IPS-20b (cell line): ENCODE results near the gene UBN1.

ENCODE experiments used
- H3K27ac ChIP-seq: one replicate; pipeline ENCODE4 v1.5.1; 2013; ENCODE audit warnings: low read length
- H3K27me3 ChIP-seq: 2 replicates; pipeline ENCODE4 v1.6.1; 2013; ENCODE audit warnings: mild to moderate bottlenecking, low read length, inconsistent platforms; ENCODE audit not compliant: insufficient read depth
- H3K36me3 ChIP-seq: 2 replicates; pipeline ENCODE4 v1.6.1; 2013; ENCODE audit warnings: low read depth, mild to moderate bottlenecking, inconsistent platforms, low read length, moderate library complexity; ENCODE audit not compliant: insufficient read depth
- H3K4me1 ChIP-seq: 2 replicates; pipeline ENCODE4 v1.6.1; 2013; ENCODE audit warnings: mild to moderate bottlenecking, control low read depth, inconsistent platforms, low read length, moderate library complexity; ENCODE audit not compliant: insufficient read depth
- H3K4me3 ChIP-seq: 2 replicates; pipeline ENCODE4 v1.5.1; 2013; ENCODE audit warnings: mild to moderate bottlenecking, low read length, inconsistent platforms
- H3K9ac ChIP-seq: 2 replicates; pipeline ENCODE4 v1.6.1; 2013; ENCODE audit warnings: low read depth, mild to moderate bottlenecking, inconsistent platforms, low read length, moderate library complexity
- H3K9me3 ChIP-seq: 2 replicates; pipeline ENCODE4 v1.6.1; 2013; ENCODE audit warnings: mild to moderate bottlenecking, low read depth, low read length, inconsistent platforms; ENCODE audit not compliant: insufficient read depth

The UBN1 gene

DNA sequence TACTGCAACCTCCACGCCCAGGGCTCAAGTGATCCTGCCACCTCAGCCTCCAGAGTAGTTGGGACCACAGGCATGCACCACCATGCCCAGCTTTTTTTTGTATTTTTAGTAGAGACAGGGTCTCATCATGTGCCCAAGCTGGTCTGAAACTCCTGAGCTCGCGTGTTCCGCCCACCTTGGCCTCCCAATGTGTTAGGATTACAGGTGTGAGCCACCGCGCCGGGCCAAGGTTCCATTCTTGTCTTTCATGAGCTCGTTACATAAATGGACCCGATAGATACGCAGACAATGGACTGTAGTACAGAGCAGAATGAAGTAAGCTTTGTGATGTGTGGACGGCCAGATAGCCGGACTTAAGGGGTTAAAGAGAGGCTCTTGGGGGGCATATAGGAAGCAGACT, 19.3 kb downstream of the UBN1 start:
- H3K4me1 ChIP-seq, result no peaks in the 10 kb centered on the region
- H3K36me3 ChIP-seq, result peaks cover 62% of the 10 kb centered on the region
- no peak overlapping the region for H3K27ac ChIP-seq
- H3K9ac ChIP-seq, result no peak overlapping the region
- H3K4me3 ChIP-seq, result no peak overlapping the region
- no peaks in the 10 kb centered on the region for H3K9me3 ChIP-seq
- no peaks in the 10 kb centered on the region for H3K27me3 ChIP-seq

DNA sequence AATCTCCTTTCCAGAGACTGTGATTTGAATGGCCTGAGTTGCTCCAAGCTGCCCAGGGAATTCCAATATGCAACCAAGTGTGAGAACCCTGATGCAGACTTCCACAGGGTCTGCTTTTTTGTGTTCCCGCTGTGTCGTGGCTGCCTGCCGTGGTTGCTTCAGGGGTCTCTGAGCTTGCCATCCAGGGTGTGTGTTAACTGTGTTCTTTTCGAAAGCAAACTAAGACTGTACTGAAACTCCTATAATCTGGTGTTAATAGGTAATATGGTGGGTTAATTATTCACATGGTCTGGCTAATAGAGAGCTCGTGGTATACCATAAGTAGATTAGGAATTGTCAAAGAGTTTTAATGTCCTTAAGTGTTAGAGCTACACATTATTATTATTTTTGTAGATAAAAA, 20.7 kb downstream of the UBN1 start:
- H3K9ac ChIP-seq, result no peak overlapping the region
- H3K4me1 ChIP-seq, result no peaks in the 10 kb centered on the region
- peaks cover 59% of the 10 kb centered on the region for H3K36me3 ChIP-seq
- H3K27me3 ChIP-seq, result no peaks in the 10 kb centered on the region
- no peak overlapping the region for H3K27ac ChIP-seq
- H3K9me3 ChIP-seq, result no peaks in the 10 kb centered on the region
- H3K4me3 ChIP-seq, result no peak overlapping the region

DNA sequence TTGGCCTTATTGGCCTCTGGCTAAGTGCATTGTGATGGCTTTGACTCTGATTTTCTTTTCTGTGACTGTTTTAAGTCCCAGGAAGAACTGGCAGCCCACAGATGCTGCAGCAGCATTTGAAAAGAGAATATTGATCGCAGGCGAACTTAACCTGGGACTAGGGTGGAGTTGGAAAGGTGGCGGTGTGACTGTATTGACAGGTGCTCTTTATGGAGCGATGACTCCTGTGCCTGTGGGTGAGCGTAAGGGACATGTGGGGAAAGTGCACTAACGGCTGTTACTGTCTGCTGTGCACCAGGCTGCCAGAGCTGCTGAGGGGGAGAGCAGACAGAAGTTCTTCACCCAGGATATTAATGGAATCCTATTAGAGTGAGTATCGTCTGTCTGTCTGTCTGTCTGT, 21.3 kb downstream of the UBN1 start:
- H3K36me3 ChIP-seq, result peaks cover 59% of the 10 kb centered on the region

DNA sequence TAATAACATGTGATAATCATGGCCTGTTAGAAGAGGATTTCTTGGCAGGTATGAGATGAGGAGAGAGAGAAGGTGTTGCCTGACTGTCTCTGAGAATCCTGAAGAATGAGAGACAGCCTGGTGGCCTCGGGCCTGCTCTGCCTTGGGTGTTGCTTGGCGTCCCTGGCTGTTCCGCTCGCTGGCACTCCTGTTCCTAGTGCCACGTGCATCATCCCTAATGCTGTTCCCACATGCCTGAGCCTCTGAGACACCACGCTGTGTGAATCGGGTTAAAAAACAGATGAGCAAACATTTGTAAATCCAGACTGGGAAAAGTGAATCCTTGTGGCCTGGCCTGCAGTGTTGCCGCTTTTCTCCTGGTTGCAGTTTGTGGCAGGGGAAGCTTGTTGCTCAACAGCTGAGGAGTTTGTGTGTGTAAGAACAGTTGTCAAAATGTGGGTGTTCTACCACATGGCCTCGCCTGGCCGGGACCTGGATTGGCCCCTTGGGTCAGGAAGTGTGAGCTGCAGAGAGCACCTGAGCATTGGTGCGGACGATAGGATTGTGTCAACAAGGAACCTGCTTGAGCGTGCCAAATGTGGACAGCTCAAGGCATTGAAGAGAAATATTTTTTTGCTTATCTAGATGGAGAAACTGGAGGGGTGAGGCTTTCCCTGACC, 22.0 kb downstream of the UBN1 start:
- H3K27ac ChIP-seq, result no peak overlapping the region
- no peak overlapping the region for H3K9ac ChIP-seq
- no peak overlapping the region for H3K4me3 ChIP-seq
- no peaks in the 10 kb centered on the region for H3K27me3 ChIP-seq
- H3K36me3 ChIP-seq, result peaks cover 61% of the 10 kb centered on the region
- H3K9me3 ChIP-seq, result no peaks in the 10 kb centered on the region
- no peaks in the 10 kb centered on the region for H3K4me1 ChIP-seq

More for the DNA sequence above, 21.3 kb downstream of the UBN1 start:
- no peak overlapping the region for H3K27ac ChIP-seq
- H3K9me3 ChIP-seq, result no peaks in the 10 kb centered on the region
- H3K9ac ChIP-seq, result no peak overlapping the region
- H3K4me1 ChIP-seq, result no peaks in the 10 kb centered on the region
- no peak overlapping the region for H3K4me3 ChIP-seq
- H3K27me3 ChIP-seq, result no peaks in the 10 kb centered on the region

DNA sequence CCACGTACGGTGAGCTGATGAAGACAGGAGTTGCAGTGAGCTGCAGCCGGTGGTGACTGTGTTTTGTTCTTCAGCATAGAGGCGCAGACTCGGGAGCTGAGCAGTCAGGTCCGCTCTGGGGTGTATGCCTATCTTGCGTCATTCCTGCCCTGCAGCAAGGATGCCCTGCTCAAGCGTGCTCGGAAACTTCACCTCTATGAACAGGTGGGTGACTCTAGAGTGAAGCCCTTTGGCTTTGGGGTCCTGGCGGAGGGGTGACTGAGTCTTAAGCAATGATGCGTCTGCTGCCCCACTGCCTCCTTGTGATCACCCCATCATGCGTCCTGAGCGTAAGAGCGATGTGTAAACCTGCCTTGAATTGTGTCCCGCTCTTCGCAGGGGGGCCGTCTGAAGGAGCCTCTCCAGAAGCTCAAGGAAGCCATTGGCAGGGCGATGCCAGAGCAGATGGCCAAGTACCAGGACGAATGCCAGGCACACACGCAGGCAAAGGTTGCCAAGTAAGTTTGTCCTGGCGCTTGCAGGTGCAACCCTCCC, 22.9 kb downstream of the UBN1 start:
- Histone ChIP-seq H3K9me3 (no peaks in the 10 kb centered on the region), H3K9ac (no peak overlapping the region), H3K4me1 (no peaks in the 10 kb centered on the region), H3K36me3 (peaks cover 65% of the 10 kb centered on the region), H3K27ac (no peak overlapping the region), H3K27me3 (no peaks in the 10 kb centered on the region), H3K4me3 (no peak overlapping the region)

DNA sequence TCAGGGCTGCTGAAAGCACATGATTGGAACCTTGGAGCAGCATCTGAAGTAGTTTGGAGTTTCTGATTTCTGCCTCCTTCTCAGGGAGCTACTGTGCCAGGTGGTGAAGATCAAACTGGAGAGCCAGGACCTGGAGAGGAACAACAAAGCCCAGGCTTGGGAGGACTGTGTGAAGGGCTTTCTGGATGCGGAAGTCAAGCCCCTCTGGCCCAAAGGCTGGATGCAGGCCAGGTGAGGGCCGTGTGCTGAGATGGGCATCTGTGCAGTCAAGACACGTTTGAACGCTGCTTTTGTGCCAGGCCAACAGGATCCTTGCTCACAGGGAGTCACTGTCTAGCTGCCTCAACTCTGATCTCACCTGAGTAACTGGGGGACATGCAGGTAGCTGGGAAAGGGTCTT, 23.8 kb downstream of the UBN1 start:
- Histone ChIP-seq H3K27me3 (no peaks in the 10 kb centered on the region), H3K9me3 (no peaks in the 10 kb centered on the region), H3K27ac (no peak overlapping the region), H3K9ac (no peak overlapping the region), H3K4me1 (no peaks in the 10 kb centered on the region), H3K36me3 (peaks cover 73% of the 10 kb centered on the region), H3K4me3 (no peak overlapping the region)

DNA sequence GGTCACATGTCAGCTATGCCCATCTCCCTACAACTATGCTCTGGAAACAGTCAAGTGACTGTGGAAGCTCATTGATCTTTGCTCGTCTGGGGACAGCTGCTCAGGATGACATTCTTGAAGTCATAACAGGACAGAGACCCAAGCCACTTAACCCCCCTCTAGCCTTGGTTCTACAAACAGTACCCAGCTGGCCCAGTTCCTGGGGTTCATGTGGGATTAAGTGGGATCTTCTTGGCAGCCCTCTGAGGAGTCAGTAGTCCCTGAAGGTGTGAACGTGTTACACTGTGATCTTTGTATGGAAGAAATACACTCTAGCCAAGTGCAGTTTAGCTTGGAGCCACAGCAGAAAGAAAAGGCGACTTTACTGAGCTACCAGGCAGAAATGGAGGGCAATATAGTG, 25.8 kb downstream of the UBN1 start:
- Histone ChIP-seq H3K4me3 (no peak overlapping the region), H3K27me3 (no peaks in the 10 kb centered on the region), H3K9ac (no peak overlapping the region), H3K9me3 (no peaks in the 10 kb centered on the region), H3K36me3 (peaks cover 93% of the 10 kb centered on the region), H3K27ac (no peak overlapping the region), H3K4me1 (no peaks in the 10 kb centered on the region)

DNA sequence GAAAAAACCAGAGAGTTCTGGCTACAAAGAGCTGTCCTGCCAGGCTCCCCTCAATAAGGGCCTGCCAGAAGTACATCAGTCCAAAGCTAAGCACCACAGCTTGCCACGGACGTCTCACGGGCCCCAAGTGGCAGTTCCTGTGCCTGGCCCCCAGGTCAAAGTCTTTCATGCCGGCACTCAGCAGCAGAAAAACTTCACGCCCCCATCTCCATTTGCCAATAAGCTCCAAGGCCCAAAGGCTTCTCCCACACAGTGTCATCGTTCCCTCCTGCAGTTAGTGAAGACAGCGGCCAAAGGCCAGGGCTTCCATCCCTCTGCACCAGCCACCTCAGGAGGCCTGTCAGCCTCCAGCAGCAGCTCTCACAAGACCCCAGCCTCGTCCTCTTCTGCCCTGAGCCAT, 27.4 kb downstream of the UBN1 start:
- no peaks in the 10 kb centered on the region for H3K4me1 ChIP-seq
- peaks cover 96% of the 10 kb centered on the region for H3K36me3 ChIP-seq
- H3K4me3 ChIP-seq, result no peak overlapping the region
- H3K9me3 ChIP-seq, result no peaks in the 10 kb centered on the region
- H3K27me3 ChIP-seq, result no peaks in the 10 kb centered on the region
- H3K9ac ChIP-seq, result no peak overlapping the region
- no peak overlapping the region for H3K27ac ChIP-seq

DNA sequence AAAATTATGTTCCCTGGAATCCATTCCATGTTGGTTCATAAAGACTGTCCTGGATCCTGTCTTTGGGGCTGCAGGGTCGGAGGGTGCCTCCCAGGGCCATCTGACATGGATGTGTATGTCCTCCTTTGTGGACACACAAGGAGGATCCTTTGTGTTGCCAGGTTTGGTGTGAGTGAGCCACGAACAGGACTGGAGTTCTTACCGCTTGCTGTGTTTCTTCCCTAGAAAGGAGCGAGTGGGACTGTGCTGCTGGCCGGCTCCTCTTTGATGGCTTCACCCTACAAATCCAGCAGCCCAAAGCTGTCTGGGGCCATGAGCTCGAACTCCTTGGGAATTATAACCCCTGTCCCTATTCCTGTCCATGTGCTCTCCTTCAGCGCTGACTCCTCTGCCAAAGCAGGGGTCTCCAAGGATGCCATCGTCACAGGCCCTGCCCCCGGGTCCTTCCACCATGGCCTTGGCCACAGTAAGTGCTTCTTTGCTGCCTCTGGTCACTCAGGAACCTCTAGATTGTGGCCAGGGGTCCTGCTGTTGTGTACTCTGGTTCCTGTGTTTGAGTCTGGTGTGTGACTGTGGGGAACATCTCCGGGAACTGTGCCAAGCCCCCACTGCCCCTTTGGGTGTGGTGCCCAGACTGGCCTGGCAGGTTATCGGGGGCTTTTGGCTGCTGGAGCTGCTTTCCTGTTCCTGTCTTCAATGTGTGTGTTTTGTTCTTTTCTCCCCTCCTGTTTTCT, 29.5 kb downstream of the UBN1 start:
- no peaks in the 10 kb centered on the region for H3K9me3 ChIP-seq
- no peaks in the 10 kb centered on the region for H3K4me1 ChIP-seq
- peaks cover 97% of the 10 kb centered on the region for H3K36me3 ChIP-seq
- H3K4me3 ChIP-seq, result no peak overlapping the region
- H3K27ac ChIP-seq, result no peak overlapping the region
- H3K27me3 ChIP-seq, result no peaks in the 10 kb centered on the region
- H3K9ac ChIP-seq, result no peak overlapping the region

DNA sequence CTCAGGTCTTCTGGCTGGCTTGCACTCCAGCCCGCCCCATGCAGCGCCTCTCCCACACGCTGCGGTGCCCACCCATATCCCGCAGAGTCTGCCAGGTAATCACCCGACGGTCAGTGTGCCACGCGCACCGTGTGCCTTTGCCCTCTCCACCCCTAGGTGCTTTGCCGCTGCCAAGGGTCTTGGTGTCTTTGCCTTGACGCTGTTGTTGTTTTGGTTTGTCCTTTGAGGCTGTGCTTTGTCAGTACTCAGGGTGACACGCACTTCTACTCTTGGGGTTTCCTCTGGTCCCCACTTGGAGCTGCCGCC, 30.1 kb downstream of the UBN1 start:
- Histone ChIP-seq H3K9ac (no peak overlapping the region), H3K27me3 (no peaks in the 10 kb centered on the region), H3K36me3 (peaks cover 98% of the 10 kb centered on the region)

DNA sequence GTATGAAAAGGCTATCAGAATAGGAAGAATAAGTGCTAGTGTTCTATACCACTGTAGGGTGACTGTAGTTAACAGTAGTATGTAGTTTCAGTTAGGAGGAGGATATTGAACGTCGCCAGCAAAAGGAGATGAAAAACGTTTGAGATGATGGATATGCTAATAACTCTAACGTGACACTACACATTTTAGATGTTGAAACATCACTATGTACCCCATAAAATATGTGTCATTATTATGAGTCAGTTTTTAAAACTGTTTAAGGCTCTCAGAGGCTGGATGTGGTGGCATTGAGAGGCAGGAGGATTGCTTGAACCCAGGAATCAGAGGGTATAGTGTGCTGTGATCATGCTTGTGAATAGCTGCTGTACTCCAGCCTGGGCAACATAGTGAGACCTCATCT, 31.8 kb downstream of the UBN1 start:
- no peak overlapping the region for H3K27ac ChIP-seq
- no peak overlapping the region for H3K4me3 ChIP-seq
- peaks cover 99% of the 10 kb centered on the region for H3K36me3 ChIP-seq

More for the DNA sequence above, 30.1 kb downstream of the UBN1 start:
- no peak overlapping the region for H3K27ac ChIP-seq
- H3K4me1 ChIP-seq, result no peaks in the 10 kb centered on the region
- H3K4me3 ChIP-seq, result no peak overlapping the region
- H3K9me3 ChIP-seq, result no peaks in the 10 kb centered on the region

DNA sequence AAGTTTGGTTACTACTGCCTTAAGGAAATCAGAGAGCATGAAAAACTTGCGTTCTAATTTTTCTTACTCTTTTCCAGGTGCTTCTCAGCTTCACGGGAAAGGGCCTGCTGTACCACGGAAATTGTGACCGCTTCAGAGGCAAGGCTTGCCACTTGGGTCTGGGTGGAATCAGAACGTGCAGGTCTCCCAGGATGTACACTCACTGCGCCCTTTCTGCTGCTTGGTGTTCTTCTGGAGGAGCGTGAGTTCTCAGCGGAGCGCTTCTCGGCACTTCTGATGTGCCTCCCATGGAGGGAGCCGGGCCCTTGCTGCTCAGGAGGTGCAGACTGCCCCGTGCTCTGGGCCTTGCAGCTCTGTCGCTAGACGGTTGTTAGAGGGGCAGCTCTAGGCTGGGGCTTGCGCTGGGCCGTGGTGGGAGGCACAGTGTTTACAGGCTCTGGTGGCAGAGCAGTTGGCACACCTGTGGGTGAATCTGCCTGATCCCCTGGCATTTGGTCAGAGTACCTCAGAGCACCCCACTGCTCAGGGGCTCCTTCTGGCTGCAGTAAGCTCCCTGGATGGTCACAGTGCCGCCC, 32.8 kb downstream of the UBN1 start:
- peaks cover 99% of the 10 kb centered on the region for H3K36me3 ChIP-seq
- no peak overlapping the region for H3K9ac ChIP-seq
- H3K27ac ChIP-seq, result no peak overlapping the region
- H3K4me1 ChIP-seq, result no peaks in the 10 kb centered on the region
- H3K9me3 ChIP-seq, result no peaks in the 10 kb centered on the region
- H3K4me3 ChIP-seq, result no peak overlapping the region
- H3K27me3 ChIP-seq, result no peaks in the 10 kb centered on the region

More for the DNA sequence above, 31.8 kb downstream of the UBN1 start:
- Histone ChIP-seq H3K4me1 (no peaks in the 10 kb centered on the region), H3K9me3 (no peaks in the 10 kb centered on the region), H3K9ac (no peak overlapping the region), H3K27me3 (no peaks in the 10 kb centered on the region)
